Measurements from ENCODE around the gene SYNE3. TPM values are rescaled to one million over a fixed set of nuclear protein-coding genes. Genes with fewer than 3 reads are reported as not detected.

The SYNE3 gene
- total and polyA plus RNA-seq, 10 of the 15 experiments (the other 5 are each of a cell fraction or from before 2014, with no cell fraction given) = 1.4 to 44.1 (median 13.4) TPM

DNA sequence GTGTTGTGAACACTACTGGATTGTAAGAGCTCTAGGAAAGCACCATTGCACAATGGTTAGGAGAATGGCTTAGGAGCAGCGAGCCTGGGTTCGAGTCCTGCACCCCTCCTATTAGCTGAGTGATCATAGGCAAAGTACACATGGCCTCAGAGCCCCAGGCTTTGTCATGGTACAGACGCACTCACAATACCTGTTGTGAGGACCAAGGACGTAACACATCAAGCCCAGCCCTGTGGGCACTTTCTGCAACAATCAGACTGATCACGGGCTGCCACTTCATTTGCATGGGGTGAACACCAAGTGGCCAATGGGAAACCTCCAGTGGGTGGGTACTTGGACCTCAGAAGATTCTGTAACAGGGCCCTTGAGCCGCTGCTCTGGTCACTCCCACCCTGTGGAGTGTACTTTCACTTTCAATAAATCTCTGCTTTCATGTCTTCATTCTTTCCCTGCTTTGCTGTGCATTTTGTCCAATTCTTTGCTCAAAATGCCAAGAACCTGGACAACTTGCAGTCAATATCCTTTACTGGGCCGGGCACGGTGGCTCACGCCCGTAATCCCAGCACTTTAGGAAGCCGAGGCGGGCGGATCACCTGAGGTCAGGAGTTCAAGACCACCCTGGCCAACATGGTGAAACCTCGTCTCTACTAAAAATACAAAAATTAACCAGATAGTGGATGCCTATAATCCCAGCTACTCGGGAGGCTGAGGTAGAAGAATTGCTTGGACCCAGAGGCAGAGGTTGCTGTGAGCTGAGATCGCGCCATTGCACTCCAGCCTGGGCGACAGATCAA is 46.6 kb upstream of the SYNE3 start (continued):
- TF ChIP-seq, protein P1, sequence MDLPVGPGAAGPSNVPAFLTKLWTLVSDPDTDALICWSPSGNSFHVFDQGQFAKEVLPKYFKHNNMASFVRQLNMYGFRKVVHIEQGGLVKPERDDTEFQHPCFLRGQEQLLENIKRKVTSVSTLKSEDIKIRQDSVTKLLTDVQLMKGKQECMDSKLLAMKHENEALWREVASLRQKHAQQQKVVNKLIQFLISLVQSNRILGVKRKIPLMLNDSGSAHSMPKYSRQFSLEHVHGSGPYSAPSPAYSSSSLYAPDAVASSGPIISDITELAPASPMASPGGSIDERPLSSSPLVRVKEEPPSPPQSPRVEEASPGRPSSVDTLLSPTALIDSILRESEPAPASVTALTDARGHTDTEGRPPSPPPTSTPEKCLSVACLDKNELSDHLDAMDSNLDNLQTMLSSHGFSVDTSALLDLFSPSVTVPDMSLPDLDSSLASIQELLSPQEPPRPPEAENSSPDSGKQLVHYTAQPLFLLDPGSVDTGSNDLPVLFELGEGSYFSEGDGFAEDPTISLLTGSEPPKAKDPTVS (IDR thresholded peaks at IDR 0.05; ENCODE audit: low read depth, low read length) = no peak
- TF ChIP-seq, protein P2, sequence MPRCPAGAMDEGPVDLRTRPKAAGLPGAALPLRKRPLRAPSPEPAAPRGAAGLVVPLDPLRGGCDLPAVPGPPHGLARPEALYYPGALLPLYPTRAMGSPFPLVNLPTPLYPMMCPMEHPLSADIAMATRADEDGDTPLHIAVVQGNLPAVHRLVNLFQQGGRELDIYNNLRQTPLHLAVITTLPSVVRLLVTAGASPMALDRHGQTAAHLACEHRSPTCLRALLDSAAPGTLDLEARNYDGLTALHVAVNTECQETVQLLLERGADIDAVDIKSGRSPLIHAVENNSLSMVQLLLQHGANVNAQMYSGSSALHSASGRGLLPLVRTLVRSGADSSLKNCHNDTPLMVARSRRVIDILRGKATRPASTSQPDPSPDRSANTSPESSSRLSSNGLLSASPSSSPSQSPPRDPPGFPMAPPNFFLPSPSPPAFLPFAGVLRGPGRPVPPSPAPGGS (IDR thresholded peaks at IDR 0.05; ENCODE audit: borderline replicate concordance, insufficient read depth, low read depth, low read length, poor library complexity, severe bottlenecking) = no peak
- no peak for TF ChIP-seq SRF (IDR thresholded peaks at IDR 0.05; ENCODE audit: low read depth in 2 of 2, low read length in 2 of 2)
- TF ChIP-seq NBN (IDR thresholded peaks at IDR 0.05) = no peak
- no peak for TF ChIP-seq NFXL1 (IDR thresholded peaks at IDR 0.05; ENCODE audit: borderline replicate concordance)
- no peak for TF ChIP-seq HDGF (IDR thresholded peaks at IDR 0.05)

- in situ Hi-C loops (cut with MboI) (loop anchor here (5.0 to 10.0 kb wide), 3 partner anchors 124 to 711 kb away; partner anchors contain the start of gene TCL1B), intact Hi-C loops (cut with micrococcal nuclease; ENCODE audit: unreplicated experiment) (loop anchor here (1.0 to 5.0 kb wide), 6 partner anchors 48 to 861 kb away; no protein-coding TSS in a partner anchor)
- no peaks in the 10 kb centered on the region for H4K20me1 ChIP-seq (ENCODE audit: control insufficient read depth, insufficient read depth)
- no peak overlapping the region for H3K9ac ChIP-seq (ENCODE audit: control insufficient read depth, insufficient read depth, low read length)
- FAIRE-seq (peak; percentile 91), ATAC-seq (peak; percentile 95), DNase-seq (ENCODE audit: low read depth, low spot score) (peak; percentile 71)
- 14% methylated on average over 14 of the region's 14 CpGs for WGBS (ENCODE audit: insufficient coverage, insufficient replicate concordance, low lambda C conversion rate, missing lambda C conversion rate)
- H2AFZ ChIP-seq (ENCODE audit: control insufficient read depth, low read depth, low read length) = no peak overlapping the region
- no peaks in the 10 kb centered on the region for H3K9me3 ChIP-seq (replicated peaks; ENCODE audit: control insufficient read depth, insufficient read depth, low read length)
- BruUV-seq (replicated peaks) = no TSS peak
- no peaks in the 10 kb centered on the region for H3K36me3 ChIP-seq (ENCODE audit: control insufficient read depth in 2 of 2, insufficient read depth in 2 of 2, low read length in 1 of 2)
- H3K4me1 ChIP-seq (ENCODE audit: control insufficient read depth, insufficient read depth, low read length) = peaks cover 6% of the 10 kb centered on the region; the same call in 1 of the 2 replicates
- no peaks in the 10 kb centered on the region for H3K27me3 ChIP-seq (replicated peaks in 1 of 2; ENCODE audit: control insufficient read depth in 2 of 2, insufficient read depth in 2 of 2, low read length in 1 of 2)
- no peak overlapping the region for H3K27ac ChIP-seq (ENCODE audit: control insufficient read depth, insufficient read depth)
- SMC1A ChIA-PET (ENCODE audit: uncharacterized antibody, unreplicated experiment) = interaction anchor here (1.0 to 6.2 kb wide), 12 partner anchors 17 to 434 kb away, joined by 3 to 68 read pairs (median 6); partner anchors contain the start of genes TCL1A and TCL1B
- CTCF ChIA-PET = interaction anchor here (0.7 to 11.0 kb wide), 18 partner anchors 11 to 434 kb away, joined by 3 to 217 read pairs (median 8); partner anchors contain the start of gene TCL1A
- H3K4me2 ChIP-seq (ENCODE audit: control insufficient read depth, insufficient read depth) = no peak overlapping the region
- no peak overlapping the region for H3K4me3 ChIP-seq
- POLR2A ChIA-PET = no interaction called here
- no peaks in the 10 kb centered on the region for H3K79me2 ChIP-seq (ENCODE audit: control insufficient read depth, insufficient read depth, low read length)
- RAD21 ChIA-PET (ENCODE audit: unreplicated experiment) = interaction anchor here (0.8 to 4.6 kb wide), 5 partner anchors 114 to 214 kb away, joined by 3 to 35 read pairs (median 7); no protein-coding TSS in a partner anchor
- TF ChIP-seq, protein P3, sequence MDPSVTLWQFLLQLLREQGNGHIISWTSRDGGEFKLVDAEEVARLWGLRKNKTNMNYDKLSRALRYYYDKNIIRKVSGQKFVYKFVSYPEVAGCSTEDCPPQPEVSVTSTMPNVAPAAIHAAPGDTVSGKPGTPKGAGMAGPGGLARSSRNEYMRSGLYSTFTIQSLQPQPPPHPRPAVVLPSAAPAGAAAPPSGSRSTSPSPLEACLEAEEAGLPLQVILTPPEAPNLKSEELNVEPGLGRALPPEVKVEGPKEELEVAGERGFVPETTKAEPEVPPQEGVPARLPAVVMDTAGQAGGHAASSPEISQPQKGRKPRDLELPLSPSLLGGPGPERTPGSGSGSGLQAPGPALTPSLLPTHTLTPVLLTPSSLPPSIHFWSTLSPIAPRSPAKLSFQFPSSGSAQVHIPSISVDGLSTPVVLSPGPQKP (IDR thresholded peaks at IDR 0.05; ENCODE audit: low read depth, low read length) = no peak
- TF ChIP-seq, protein P4, sequence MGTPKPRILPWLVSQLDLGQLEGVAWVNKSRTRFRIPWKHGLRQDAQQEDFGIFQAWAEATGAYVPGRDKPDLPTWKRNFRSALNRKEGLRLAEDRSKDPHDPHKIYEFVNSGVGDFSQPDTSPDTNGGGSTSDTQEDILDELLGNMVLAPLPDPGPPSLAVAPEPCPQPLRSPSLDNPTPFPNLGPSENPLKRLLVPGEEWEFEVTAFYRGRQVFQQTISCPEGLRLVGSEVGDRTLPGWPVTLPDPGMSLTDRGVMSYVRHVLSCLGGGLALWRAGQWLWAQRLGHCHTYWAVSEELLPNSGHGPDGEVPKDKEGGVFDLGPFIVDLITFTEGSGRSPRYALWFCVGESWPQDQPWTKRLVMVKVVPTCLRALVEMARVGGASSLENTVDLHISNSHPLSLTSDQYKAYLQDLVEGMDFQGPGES (IDR thresholded peaks at IDR 0.05) = 0 out of 2 replicates have a peak, but pooled peaks have one; percentile 46
- TF ChIP-seq RB1 (IDR thresholded peaks at IDR 0.05; ENCODE audit: borderline replicate concordance) (peak; percentile 80; the same call in 1 of the 2 replicates), ATF7 (IDR thresholded peaks at IDR 0.05; ENCODE audit: low read depth) (no peak), WRNIP1 (IDR thresholded peaks at IDR 0.05; ENCODE audit: borderline replicate concordance, low read depth, low read length) (0 out of 2 replicates have a peak, but pooled peaks have one; percentile 64), MYC (IDR thresholded peaks at IDR 0.05; ENCODE audit: insufficient read depth, insufficient read length, insufficient replicate concordance, low read length, severe bottlenecking) (no peak), BMI1 (IDR thresholded peaks at IDR 0.05; ENCODE audit: borderline replicate concordance) (no peak)
- TF ChIP-seq, protein P5, sequence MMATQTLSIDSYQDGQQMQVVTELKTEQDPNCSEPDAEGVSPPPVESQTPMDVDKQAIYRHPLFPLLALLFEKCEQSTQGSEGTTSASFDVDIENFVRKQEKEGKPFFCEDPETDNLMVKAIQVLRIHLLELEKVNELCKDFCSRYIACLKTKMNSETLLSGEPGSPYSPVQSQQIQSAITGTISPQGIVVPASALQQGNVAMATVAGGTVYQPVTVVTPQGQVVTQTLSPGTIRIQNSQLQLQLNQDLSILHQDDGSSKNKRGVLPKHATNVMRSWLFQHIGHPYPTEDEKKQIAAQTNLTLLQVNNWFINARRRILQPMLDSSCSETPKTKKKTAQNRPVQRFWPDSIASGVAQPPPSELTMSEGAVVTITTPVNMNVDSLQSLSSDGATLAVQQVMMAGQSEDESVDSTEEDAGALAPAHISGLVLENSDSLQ (IDR thresholded peaks at IDR 0.05) = no peak
These were observed 44.6 kb upstream of the SYNE3 start for GRCh38 chr14:95561001-95561412.

Measured in GM12878 (cell line).